Testis (tissue), 2 donors: ENCODE data around the gene MMP24.

Experiments
- CTCF ChIP-seq, 3 experiments: fragments of 450-650 bp in 2 of 3; fragments of 200-600 bp in 1 of 3; sonication (generic) in 1 of 3; IDR thresholded peaks; one replicate each; pipeline ENCODE4 v1.5.1; 2016 to 2019; ENCODE audit warnings: antibody characterized with exemption in 3 of 3, mild to moderate bottlenecking in 2 of 3, moderate library complexity in 1 of 3
- POLR2A ChIP-seq: fragments of 450-650 bp; IDR thresholded peaks from one replicate; pipeline ENCODE4 v1.6.1; 2017; ENCODE audit warnings: antibody characterized with exemption, mild to moderate bottlenecking, moderate library complexity

GRCh38 chr20:35246723-35247122 lies 20.2 kb downstream of the MMP24 start:
- TF ChIP-seq CTCF (IDR thresholded peaks at IDR 0.05) = no peak
- no peak for TF ChIP-seq POLR2A
